Osteocyte (in vitro differentiated cells): ENCODE measurements around the gene NCAPG. TPM values are rescaled to one million over a fixed set of nuclear protein-coding genes. Genes with fewer than 3 reads are reported as not detected.

ENCODE experiments used
- DNase-seq: peaks from one replicate; pipeline ENCODE4 v3.0.0; 2021; ENCODE audit warnings: mixed read lengths; ENCODE audit not compliant: unreplicated experiment; ENCODE audit errors: extremely low spot score
- H3K27ac Mint-ChIP-seq: one replicate; pipeline ENCODE4 v1.8.0; 2021; ENCODE audit warnings: mild to moderate bottlenecking, mixed read lengths; ENCODE audit not compliant: unreplicated experiment
- H3K27me3 Mint-ChIP-seq: one replicate; pipeline ENCODE4 v1.8.0; 2021; ENCODE audit warnings: mixed read lengths; ENCODE audit not compliant: unreplicated experiment
- H3K36me3 Mint-ChIP-seq: one replicate; pipeline ENCODE4 v1.8.0; 2021; ENCODE audit warnings: mixed read lengths; ENCODE audit not compliant: unreplicated experiment
- H3K4me1 Mint-ChIP-seq: one replicate; pipeline ENCODE4 v1.8.0; 2021; ENCODE audit warnings: mixed read lengths; ENCODE audit not compliant: unreplicated experiment
- H3K4me3 Mint-ChIP-seq: one replicate; pipeline ENCODE4 v1.8.0; 2021; ENCODE audit warnings: mild to moderate bottlenecking, moderate library complexity, mixed read lengths; ENCODE audit not compliant: unreplicated experiment
- H3K9me3 Mint-ChIP-seq: one replicate; pipeline ENCODE4 v1.8.0; 2021; ENCODE audit warnings: mixed read lengths; ENCODE audit not compliant: unreplicated experiment
- CTCF ChIP-seq: fragments of 200-600 bp; sonication (generic); IDR thresholded peaks from 2 replicates; pipeline ENCODE4 v1.5.0; 2021; ENCODE audit warnings: antibody characterized with exemption, mild to moderate bottlenecking, moderate library complexity
- total RNA-seq: library from RNA; stranded (reverse); gene quantifications from 2 replicates; pipeline ENCODE4 v1.2.1, GENCODE V29; 2021

Gene NCAPG
- total RNA-seq, 1 donor from 2014 or later: 9.6 TPM

GRCh38 chr4:17794730-17795129 lies 16.0 kb upstream of the NCAPG start:
- no peak for TF ChIP-seq CTCF
- peaks cover 24% of the 10 kb centered on the region for H3K36me3 Mint-ChIP-seq
- no peaks in the 10 kb centered on the region for H3K9me3 Mint-ChIP-seq
- no peaks in the 10 kb centered on the region for H3K27me3 Mint-ChIP-seq
- H3K27ac Mint-ChIP-seq: no peak overlapping the region
- H3K4me3 Mint-ChIP-seq: no peak overlapping the region
- no peak for DNase-seq
- no peaks in the 10 kb centered on the region for H3K4me1 Mint-ChIP-seq

- no peak for DNase-seq
- Mint-ChIP-seq H3K27me3 (no peaks in the 10 kb centered on the region), H3K4me1 (no peaks in the 10 kb centered on the region), H3K9me3 (no peaks in the 10 kb centered on the region), H3K36me3 (peaks cover 20% of the 10 kb centered on the region), H3K4me3 (no peak overlapping the region), H3K27ac (no peak overlapping the region)
- no peak for TF ChIP-seq CTCF
Observed at GRCh38 chr4:17797808-17798207, 13.0 kb upstream of the NCAPG start.

GRCh38 chr4:17805580-17806155 lies 5.1 kb upstream of the NCAPG start:
- TF ChIP-seq CTCF: no peak
- H3K27ac Mint-ChIP-seq: no peak overlapping the region
- H3K9me3 Mint-ChIP-seq: no peaks in the 10 kb centered on the region
- DNase-seq: no peak
- no peak overlapping the region for H3K4me3 Mint-ChIP-seq
- H3K4me1 Mint-ChIP-seq: peaks cover 39% of the 10 kb centered on the region
- H3K36me3 Mint-ChIP-seq: peaks cover 23% of the 10 kb centered on the region
- H3K27me3 Mint-ChIP-seq: no peaks in the 10 kb centered on the region

- Mint-ChIP-seq H3K9me3 (no peaks in the 10 kb centered on the region), H3K4me3 (peak overlapping the region; percentile 69), H3K4me1 (peaks cover 44% of the 10 kb centered on the region), H3K36me3 (peaks cover 19% of the 10 kb centered on the region), H3K27ac (peak overlapping the region; percentile 66), H3K27me3 (no peaks in the 10 kb centered on the region)
- TF ChIP-seq CTCF: no peak
- no peak for DNase-seq
Observed at GRCh38 chr4:17807446-17807845, 3.3 kb upstream of the NCAPG start.

GRCh38 chr4:17809667-17810066 lies 1.1 kb upstream of the NCAPG start:
- Mint-ChIP-seq H3K36me3 (peaks cover 2% of the 10 kb centered on the region), H3K27ac (peak overlapping the region; percentile 100), H3K9me3 (no peaks in the 10 kb centered on the region), H3K4me1 (peaks cover 61% of the 10 kb centered on the region), H3K4me3 (peak overlapping the region; percentile 99), H3K27me3 (no peaks in the 10 kb centered on the region)
- no peak for TF ChIP-seq CTCF
- no peak for DNase-seq
